Measurements from ENCODE around the gene FAM177A1. TPM values are rescaled to one million over a fixed set of nuclear protein-coding genes. Genes with fewer than 3 reads are reported as not detected.

The FAM177A1 gene
- total and polyA plus RNA-seq, 2 donors (not counting 3 experiments of a cell fraction or from before 2014, with no cell fraction given): 19.9 to 64.1 TPM

DNA sequence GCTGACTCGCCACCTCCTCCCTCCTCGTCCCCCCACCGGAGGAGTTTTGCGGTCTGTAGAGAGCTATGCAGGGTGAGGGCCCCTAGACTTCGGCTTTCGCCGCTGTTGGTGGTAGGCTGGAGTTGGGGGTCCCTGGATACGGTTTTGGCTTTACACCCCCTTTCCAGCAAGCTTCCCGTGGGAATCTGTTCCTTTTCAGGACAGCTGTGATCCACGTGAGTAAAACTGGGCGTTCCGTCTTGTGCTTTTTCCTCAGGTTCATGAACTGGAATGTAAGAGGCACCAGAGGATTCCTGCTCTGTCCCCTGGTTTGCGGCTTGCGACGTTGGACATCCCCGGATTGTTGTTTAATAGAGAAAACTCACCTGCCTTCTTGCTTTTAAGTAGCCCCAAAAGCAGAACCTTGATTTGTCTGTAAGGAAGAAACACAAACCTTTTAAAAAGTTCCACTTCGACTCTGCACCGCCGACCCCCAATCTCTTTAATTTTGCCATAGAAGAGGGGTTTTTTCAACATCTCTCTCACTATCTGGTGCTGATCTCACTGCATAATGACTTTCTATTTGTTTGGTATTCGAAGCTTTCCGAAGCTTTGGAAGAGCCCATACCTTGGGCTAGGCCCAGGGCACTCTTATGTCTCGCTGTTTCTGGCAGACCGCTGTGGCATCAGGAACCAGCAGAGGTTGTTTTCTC lies 76.8 kb downstream of the FAM177A1 start:
- H3K27me3 ChIP-seq (ENCODE audit: control insufficient read depth in 2 of 2, insufficient read depth in 2 of 2, low read length in 2 of 2): no peaks in the 10 kb centered on the region
- peak overlapping the region; percentile 91 for H3K27ac ChIP-seq (ENCODE audit: insufficient read depth, low read depth, low read length)
- DNase-seq (ENCODE audit: low read depth, low spot score): peak; percentile 50
- dilution Hi-C loops (cut with MboI; ENCODE audit: extremely low pct_ligation_motif_present, low sequenced_read_pairs): no loop called here
- TF ChIP-seq EZH2 (IDR thresholded peaks at IDR 0.05; ENCODE audit: borderline replicate concordance, low read depth, low read length, severe bottlenecking): no peak
- TF ChIP-seq POLR2AphosphoS5 (IDR thresholded peaks at IDR 0.05; ENCODE audit: insufficient read depth, low read depth, low read length): no peak
- TF ChIP-seq JUN (IDR thresholded peaks at IDR 0.05; ENCODE audit: borderline replicate concordance, insufficient read depth, insufficient read length, low read depth): no peak
- TF ChIP-seq POLR2A (IDR thresholded peaks at IDR 0.05; ENCODE audit: low read depth, low read length): no peak
- TF ChIP-seq, protein P1, sequence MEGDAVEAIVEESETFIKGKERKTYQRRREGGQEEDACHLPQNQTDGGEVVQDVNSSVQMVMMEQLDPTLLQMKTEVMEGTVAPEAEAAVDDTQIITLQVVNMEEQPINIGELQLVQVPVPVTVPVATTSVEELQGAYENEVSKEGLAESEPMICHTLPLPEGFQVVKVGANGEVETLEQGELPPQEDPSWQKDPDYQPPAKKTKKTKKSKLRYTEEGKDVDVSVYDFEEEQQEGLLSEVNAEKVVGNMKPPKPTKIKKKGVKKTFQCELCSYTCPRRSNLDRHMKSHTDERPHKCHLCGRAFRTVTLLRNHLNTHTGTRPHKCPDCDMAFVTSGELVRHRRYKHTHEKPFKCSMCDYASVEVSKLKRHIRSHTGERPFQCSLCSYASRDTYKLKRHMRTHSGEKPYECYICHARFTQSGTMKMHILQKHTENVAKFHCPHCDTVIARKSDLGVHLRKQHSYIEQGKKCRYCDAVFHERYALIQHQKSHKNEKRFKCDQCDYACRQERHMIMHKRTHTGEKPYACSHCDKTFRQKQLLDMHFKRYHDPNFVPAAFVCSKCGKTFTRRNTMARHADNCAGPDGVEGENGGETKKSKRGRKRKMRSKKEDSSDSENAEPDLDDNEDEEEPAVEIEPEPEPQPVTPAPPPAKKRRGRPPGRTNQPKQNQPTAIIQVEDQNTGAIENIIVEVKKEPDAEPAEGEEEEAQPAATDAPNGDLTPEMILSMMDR (IDR thresholded peaks at IDR 0.05; ENCODE audit: extremely low read depth in 1 of 2, insufficient read depth in 1 of 2, low read depth in 1 of 2, low read length in 2 of 2): no peak
- intact Hi-C loops (cut with micrococcal nuclease): loop anchor here (1.0 to 5.0 kb wide), 5 partner anchors 141 to 496 kb away; partner anchors contain the start of genes BAZ1A, PSMA6 and SRP54
- no peaks in the 10 kb centered on the region for H3K9me1 ChIP-seq (replicated peaks; ENCODE audit: control insufficient read depth, extremely low read depth, insufficient read depth, low read length)
- ChIA-PET CTCF (interaction anchor here (1.4 to 1.5 kb wide), 2 partner anchors 23 to 92 kb away, joined by 3 to 4 read pairs; no protein-coding TSS in a partner anchor), POLR2A (interaction anchor here (1.3 to 1.4 kb wide), 2 partner anchors 77 to 281 kb away, joined by 4 to 5 read pairs; partner anchors contain the start of gene FAM177A1)
- H3K4me2 ChIP-seq (ENCODE audit: insufficient read depth, low read length): peak overlapping the region; percentile 84
- peak overlapping the region; percentile 92 for H3K9ac ChIP-seq (replicated peaks; ENCODE audit: extremely low read depth, insufficient read depth, low read length)
- H2AFZ ChIP-seq (ENCODE audit: low read depth, low read length): peak overlapping the region; percentile 75
- no peaks in the 10 kb centered on the region for H3K9me3 ChIP-seq (replicated peaks; ENCODE audit: control insufficient read depth, insufficient read depth, low read length)
- H4K20me1 ChIP-seq (replicated peaks; ENCODE audit: control insufficient read depth, extremely low read depth, insufficient read depth, low read length): no peaks in the 10 kb centered on the region
- no peak for FAIRE-seq
- peak overlapping the region; percentile 81 to 96 (median 88) for H3K4me3 ChIP-seq (replicated peaks in 1 of 3; ENCODE audit: insufficient read depth in 1 of 3, low read depth in 1 of 3, low read length in 3 of 3)
- H3K4me1 ChIP-seq (ENCODE audit: control insufficient read depth, extremely low read depth, insufficient read depth, low read length): peaks cover 15% of the 10 kb centered on the region
- H3K79me2 ChIP-seq (ENCODE audit: control insufficient read depth, insufficient read depth, low read length): peaks cover 16% of the 10 kb centered on the region
- TSS peak; percentile 37 for BruUV-seq (replicated peaks)
- no peaks in the 10 kb centered on the region for H3K36me3 ChIP-seq (ENCODE audit: control insufficient read depth in 2 of 2, extremely low read depth in 1 of 2, insufficient read depth in 2 of 2, low read length in 2 of 2)

Measured in endothelial cell of umbilical vein (primary cell).